C4-2B (cell line): ENCODE measurements around the gene DIPK1A.

ENCODE experiments used
- H3K27ac ChIP-seq: fragments of 450-650 bp; 2 replicates; pipeline ENCODE4 v1.5.1; 2017
- CTCF ChIP-seq: fragments of 450-650 bp; conservative IDR thresholded peaks from 2 replicates; pipeline ENCODE4 v1.5.1; 2017; ENCODE audit warnings: mild to moderate bottlenecking
- ZFX ChIP-seq: fragments of 450-650 bp; IDR thresholded peaks from 2 replicates; pipeline ENCODE4 v1.6.1; 2017

DIPK1A gene

GRCh38 chr1:92961131-92961895, at the start of gene DIPK1A:
Gene DIPK1A (minus strand): TSS chr1:92961462. CDS start chr1:92961429, 33 bp downstream.
- no peak for TF ChIP-seq CTCF
- peak; percentile 50 for TF ChIP-seq ZFX
- H3K27ac ChIP-seq, result peak within 1 kb of the TSS; percentile 83

- TF ChIP-seq CTCF (no peak), ZFX (no peak)
- no peak overlapping the region for H3K27ac ChIP-seq
Measured at GRCh38 chr1:93007941-93008577, 46.8 kb upstream of the DIPK1A start.

GRCh38 chr1:93005252-93005598, 44.0 kb upstream of the DIPK1A start:
- TF ChIP-seq ZFX, result no peak
- TF ChIP-seq CTCF, result no peak
- H3K27ac ChIP-seq, result no peak overlapping the region

GRCh38 chr1:93004566-93005251, 43.4 kb upstream of the DIPK1A start:
- H3K27ac ChIP-seq, result no peak overlapping the region
- TF ChIP-seq CTCF (no peak), ZFX (no peak)

- TF ChIP-seq ZFX (no peak), CTCF (no peak)
- no peak overlapping the region for H3K27ac ChIP-seq
Measured at GRCh38 chr1:93003981-93004380, 42.7 kb upstream of the DIPK1A start.

- H3K27ac ChIP-seq, result no peak overlapping the region
- no peak for TF ChIP-seq CTCF
- TF ChIP-seq ZFX, result no peak
Measured at GRCh38 chr1:93002781-93003180, 41.5 kb upstream of the DIPK1A start.

- TF ChIP-seq ZFX (no peak), CTCF (no peak)
- H3K27ac ChIP-seq, result no peak overlapping the region
Measured at GRCh38 chr1:93001893-93002292, 40.6 kb upstream of the DIPK1A start.
